HG03432 (cell line): ENCODE measurements around the gene EFNA4.

Experiments used
- ATAC-seq: cut with Tn5 transposase; IDR thresholded peaks from one replicate; pipeline ENCODE4 v1.9.1; 2021; ENCODE audit warnings: mild to moderate bottlenecking, moderate library complexity; ENCODE audit not compliant: unreplicated experiment

Gene EFNA4

GRCh38 chr1:155051342-155051776, 12.2 kb upstream of the EFNA4 start:
- ATAC-seq = peak; percentile 11

- no peak for ATAC-seq
Measured at GRCh38 chr1:155051777-155052398, 11.7 kb upstream of the EFNA4 start.

- no peak for ATAC-seq
Measured at GRCh38 chr1:155052439-155053395, 10.8 kb upstream of the EFNA4 start.

GRCh38 chr1:155053531-155054105, 9.9 kb upstream of the EFNA4 start:
- no peak for ATAC-seq

- ATAC-seq = no peak
Measured at GRCh38 chr1:155057104-155057503, 6.4 kb upstream of the EFNA4 start.

GRCh38 chr1:155057788-155058211, 5.7 kb upstream of the EFNA4 start:
- ATAC-seq = no peak

- no peak for ATAC-seq
Measured at GRCh38 chr1:155060736-155061135, 2.8 kb upstream of the EFNA4 start.

GRCh38 chr1:155061381-155062150, 2.0 kb upstream of the EFNA4 start:
- ATAC-seq = peak; percentile 41

DNA sequence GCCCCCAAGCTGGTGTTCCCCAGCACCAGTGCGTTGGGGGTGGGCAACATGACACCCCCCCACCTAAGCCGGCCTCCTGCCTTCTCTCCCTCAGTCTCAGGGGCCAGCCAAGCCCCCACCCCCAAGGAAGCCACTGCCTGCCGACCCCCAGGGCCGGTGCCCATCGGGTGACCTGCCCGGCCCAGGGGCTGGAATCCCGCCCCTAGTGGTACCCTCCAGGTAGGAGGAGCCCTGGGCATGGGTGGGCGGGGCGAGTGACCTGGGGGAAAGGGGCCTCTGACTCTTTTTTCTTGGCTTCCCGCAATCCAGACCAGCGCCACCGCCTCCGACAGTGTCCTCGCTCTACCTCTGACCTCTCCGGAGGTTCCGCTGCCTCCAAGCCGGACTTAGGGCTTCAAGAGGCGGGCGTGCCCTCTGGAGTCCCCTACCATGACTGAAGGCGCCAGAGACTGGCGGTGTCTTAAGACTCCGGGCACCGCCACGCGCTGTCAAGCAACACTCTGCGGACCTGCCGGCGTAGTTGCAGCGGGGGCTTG, 1.3 kb upstream of the EFNA4 start:
- no peak for ATAC-seq

GRCh38 chr1:155062702-155063411, 683 bp upstream of the EFNA4 start:
- no peak for ATAC-seq

- ATAC-seq = peak; percentile 8
Measured at GRCh38 chr1:155064111-155064831, 731 bp downstream of the EFNA4 start.

DNA sequence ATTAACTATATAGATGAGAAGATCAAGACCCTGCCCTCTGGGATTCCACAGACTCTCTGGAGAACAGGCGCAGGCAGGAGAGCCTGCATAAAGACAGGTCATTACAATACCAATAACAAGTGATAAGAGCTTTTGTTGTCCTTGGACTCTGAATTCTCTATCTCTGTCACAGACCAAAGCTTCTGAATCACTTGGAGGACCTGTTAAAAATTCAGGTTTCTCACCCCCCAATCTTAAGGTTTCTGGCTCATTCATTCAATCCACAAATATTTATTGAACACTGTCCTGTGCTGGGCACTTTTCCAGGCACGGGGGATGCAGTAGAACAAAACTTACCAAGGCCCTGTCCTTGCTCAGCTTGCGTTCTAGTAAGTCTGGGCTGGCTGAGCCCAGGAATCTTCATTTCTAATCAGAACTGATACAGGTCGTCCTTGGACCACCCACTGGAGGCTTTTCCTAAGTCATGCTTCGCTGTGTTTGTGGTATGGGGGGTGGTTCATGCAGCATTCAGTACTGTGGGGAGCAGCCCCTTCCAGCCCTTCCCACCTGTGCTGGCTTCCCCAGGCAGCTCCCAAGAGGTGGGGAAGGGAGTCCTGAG, 1.4 kb downstream of the EFNA4 start:
- no peak for ATAC-seq

DNA sequence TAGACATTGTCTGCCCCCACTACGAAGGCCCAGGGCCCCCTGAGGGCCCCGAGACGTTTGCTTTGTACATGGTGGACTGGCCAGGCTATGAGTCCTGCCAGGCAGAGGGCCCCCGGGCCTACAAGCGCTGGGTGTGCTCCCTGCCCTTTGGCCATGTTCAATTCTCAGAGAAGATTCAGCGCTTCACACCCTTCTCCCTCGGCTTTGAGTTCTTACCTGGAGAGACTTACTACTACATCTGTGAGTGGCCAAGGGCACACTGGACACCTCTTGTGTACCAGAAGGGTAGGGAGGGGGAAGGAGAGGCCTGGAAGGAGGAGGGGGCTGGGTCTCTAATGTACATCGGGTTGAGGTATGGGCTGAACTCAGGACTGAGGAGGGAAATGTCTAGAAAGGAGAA, 3.2 kb downstream of the EFNA4 start:
- ATAC-seq = no peak

- no peak for ATAC-seq
Measured at GRCh38 chr1:155068599-155068998, 5.1 kb downstream of the EFNA4 start.

DNA sequence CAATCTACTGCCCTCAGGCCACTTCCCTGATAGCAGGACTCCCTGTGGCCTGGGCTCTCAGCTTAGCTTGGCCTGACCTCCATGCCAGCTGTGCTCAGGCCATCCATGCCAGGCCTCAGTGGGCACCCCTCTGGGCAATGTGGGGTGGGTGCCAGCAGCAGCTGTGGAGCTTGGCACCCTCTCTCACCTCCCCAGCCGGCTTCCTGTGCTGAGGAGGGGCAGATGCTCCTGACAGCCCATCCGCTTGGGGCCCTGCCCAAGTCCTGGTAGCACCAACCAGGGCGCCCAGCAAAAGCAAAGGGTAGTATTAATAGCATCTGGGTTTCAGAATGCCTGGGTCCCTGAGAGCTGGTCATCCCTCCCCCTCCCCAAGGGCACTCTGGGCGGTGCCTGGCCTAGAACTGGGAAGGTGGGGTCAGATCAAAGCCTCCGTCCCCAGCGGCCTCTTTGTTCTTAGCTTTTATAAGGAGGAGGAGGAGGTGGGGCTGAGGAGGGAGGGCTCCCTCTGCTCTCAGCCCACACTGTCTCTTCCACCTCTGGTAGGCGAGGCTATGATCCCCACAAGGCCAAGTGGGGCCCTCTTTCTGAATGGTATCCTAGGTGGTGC, 6.1 kb downstream of the EFNA4 start:
- no peak for ATAC-seq

DNA sequence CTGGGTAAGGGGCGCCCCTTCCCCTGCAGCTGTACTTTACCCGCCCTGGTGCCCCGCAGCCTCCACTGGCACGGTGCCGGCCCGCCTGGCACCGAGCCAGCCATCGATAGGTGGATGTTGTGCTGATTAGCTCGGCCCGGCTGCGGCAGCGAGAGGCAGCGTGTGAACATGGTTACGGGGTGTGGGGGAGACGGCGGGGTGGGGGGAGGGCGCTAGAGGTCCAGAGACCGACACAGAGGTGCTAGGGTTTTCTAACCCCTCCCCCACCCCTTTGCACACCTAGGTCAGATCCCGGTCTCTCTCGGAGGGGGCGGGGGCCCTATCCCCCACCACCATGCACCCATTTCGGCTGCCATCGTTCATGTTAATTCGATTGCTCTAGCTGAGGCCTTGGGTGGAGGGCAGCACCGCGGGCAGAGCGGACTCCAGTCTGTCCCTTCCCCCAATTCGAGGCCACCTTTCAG, 6.7 kb downstream of the EFNA4 start:
- no peak for ATAC-seq

- peak; percentile 79 for ATAC-seq
Measured at GRCh38 chr1:155070721-155071569, 7.4 kb downstream of the EFNA4 start.

DNA sequence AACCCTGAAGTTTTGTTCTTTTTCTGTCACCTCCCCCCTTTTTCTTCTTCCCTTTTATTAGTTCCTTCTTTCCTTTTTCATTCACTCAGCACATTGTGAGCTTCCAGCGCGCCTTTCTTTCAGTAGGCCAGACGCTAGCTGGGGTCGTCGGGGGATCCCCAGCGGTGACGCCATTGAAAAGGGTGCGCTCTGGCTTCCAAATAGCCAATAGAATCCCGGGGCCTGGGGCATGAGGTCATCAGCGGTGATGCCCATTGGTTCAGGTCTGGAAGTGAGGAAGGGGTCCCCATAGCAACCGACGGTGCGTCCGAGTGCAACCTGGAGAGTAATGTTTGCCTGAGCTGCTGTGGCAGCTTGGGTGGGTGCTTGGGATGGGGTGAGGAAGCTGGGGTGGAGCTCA, 8.2 kb downstream of the EFNA4 start:
- ATAC-seq = no peak
